Activated CD4-positive, alpha-beta T cell treated with anti-CD3 and anti-CD28 coated beads for 48 hours (primary cell): ENCODE measurements around the gene NDUFA3.
A peak's percentile ranks its signal among the peaks of the same experiment; 100 is the strongest.

Experiments used
- DNase-seq: peaks from one replicate; pipeline ENCODE4 v3.0.0-alpha.2; 2020

Gene NDUFA3

DNA sequence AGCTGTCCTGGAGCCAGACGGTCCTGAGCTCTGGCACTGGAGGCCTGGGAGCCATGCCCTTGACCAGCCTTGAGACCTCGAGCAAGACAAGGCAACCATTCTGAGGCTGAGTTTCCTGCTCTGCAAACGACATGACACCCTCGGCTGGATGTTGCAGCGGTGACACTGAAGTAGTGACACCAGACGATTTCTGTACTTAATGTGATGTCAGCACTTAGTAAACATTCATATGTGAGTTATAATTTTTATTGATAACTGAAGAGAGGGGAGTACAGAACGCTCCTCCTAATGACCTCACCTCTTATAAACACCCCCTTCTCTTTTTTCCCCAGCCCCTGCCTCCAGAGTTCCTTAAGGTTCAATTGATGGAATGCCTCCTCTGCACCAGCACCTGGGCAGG is 5.8 kb downstream of the NDUFA3 start:
- no peak for DNase-seq

DNA sequence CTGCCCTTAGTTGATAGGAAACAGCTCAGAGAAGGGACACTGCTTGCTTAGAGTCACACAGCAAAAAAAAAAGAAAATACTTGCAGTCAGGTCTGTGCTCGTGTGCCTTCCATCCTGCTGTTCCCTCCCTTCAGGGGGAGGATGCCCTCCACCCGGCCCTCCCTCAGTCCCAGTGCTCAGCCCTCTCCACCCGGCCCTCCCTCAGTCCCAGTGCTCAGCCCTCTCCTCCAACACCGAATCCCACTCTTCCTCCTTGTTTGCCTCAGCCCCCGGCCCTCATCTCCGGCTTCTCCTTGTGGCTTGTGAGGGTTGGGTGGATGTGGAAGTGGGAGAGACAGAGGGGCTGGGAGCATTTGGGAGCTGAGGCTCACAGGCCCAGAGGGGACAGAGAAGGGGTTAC is 7.0 kb downstream of the NDUFA3 start:
- no peak for DNase-seq

DNA sequence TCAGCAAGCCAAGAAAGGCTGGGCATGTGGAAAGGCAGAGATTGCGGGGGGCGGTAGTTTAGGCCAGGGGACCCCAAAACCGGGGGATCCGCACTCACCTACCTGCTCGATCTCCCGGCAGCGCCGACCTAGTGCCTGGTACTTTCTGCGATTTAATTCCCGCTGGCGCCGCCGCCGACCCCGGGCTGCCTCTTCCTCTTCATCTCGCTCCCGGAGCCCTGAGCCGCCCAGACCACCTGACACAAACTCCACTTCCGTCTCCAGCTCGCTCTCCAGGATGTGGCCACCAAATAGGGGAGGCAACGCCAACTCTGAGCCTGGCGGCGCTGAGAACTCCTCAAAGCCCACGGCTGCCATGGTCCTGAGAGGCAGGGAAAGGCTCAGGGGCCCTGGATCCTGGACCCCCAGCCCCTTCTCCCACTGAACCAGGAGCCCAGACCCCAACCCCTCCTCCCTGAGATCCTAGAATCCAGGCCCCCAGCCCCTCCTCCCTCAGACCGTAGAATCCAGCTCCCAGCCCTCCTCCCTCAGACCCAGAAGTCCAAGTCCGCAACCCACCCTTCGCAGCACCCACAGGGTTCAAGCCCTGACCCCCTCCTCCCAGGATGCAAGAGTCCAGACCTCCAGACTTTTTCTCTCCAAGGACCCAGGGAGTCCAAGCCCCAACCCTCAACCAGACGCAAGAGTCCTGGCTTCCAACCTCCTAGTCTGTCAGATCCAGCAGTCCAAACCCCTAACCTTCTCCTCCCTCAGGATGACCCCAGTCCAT is 11.9 kb downstream of the NDUFA3 start:
- DNase-seq, result peak; percentile 64

DNA sequence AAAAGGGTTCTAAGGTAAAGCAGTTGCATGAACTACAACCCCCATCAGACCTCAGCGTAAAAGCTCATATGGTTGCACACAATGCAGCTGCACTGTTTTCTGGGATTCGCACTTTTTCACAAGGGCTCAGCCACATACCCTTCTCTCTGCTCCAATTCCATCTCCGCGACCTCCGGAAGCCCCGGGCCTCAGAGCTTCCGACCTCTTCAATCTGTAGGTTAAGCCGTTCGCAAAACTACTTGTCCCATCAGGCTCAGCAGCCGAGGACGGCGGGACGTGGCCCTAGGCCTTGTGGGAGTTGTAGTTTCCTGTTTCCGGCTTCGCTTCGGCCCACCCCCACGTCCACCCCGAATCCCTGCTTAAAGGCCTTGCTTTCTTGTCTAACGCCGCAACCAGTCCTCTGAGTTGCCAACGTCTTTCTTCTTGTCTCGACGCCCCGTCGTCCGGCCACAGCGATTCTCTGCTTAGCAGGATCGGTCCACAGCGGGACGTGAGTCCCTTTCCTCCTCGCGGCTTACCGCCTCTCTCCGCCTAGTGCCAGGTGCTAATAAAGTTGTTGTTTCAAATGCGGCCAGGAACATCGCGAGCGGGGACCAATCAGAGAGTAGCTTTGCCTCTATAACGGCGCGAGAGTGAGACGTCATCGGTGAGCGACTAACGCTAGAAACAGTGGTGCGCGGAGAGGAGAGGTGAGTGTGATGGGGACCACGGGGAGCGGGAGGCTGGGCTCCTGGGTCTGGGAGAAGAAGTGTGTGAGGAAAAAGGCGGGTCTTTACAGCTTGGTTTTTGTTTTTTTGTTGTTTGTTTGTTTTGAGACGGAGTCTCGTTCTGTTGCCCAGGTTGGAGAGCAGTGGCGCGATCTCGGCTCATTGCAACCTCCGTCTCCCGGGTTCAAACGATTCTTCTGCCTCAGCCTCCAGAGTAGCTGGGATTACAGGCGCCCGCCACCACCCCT is 12.7 kb downstream of the NDUFA3 start, which contains the start of the genes PRPF31 and TFPT:
Gene PRPF31, plus strand, starts transcription at position 646 of the 955 bp plus-strand sequence. CDS start 2,525 bp downstream, outside the sequence.
Gene TFPT, minus strand, starts transcription at position 549 of the 955 bp plus-strand sequence. Its CDS starts 388 bp downstream, at position 161.
- peak; percentile 97 for DNase-seq

DNA sequence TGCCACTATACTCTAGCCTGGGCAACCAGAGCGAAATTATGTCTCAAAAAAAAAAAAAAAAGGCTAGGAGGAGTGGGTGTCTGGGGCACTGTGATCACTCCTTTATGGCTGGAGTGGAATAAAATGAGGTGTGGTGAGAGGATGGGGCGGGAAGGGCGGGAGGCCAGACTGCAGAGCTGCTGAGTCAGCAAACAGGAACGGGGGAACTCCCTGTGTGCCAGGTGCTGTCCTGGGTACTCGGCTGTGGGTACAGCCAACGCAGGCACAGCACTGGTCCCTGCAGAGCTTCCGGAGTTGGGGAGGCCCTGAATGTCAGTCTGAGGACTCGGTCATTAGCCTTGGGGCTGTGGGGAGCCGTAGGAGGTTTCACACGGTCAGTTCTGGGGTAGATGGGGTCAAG is 18.6 kb downstream of the NDUFA3 start:
- DNase-seq, result no peak

DNA sequence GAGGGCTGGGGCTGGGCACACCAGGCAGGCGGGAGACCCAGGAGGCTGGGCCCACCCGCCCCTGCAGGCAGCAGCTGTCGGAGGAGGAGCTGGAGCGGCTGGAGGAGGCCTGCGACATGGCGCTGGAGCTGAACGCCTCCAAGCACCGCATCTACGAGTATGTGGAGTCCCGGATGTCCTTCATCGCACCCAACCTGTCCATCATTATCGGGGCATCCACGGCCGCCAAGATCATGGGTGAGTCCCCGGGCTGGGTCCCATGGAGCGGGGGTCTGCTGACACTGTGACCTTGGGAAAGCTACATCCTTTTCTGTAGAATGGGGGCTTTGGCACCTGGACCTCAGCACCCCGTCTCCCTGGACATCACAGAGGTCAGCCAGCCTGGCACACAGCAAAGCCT is 21.0 kb downstream of the NDUFA3 start:
- no peak for DNase-seq

DNA sequence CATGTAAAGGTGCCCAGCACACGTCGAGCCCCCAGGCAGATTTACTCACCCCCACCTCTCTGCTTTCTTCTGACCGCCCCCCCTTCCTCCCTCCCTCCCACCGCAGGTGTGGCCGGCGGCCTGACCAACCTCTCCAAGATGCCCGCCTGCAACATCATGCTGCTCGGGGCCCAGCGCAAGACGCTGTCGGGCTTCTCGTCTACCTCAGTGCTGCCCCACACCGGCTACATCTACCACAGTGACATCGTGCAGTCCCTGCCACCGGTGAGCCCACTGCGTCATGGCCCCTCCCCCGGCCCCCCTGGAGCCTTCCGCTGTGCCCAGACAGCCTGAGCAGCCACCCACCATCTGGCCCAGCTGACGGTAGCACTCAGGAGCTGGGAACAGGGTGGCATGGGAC is 21.7 kb downstream of the NDUFA3 start:
- DNase-seq, result no peak

DNA sequence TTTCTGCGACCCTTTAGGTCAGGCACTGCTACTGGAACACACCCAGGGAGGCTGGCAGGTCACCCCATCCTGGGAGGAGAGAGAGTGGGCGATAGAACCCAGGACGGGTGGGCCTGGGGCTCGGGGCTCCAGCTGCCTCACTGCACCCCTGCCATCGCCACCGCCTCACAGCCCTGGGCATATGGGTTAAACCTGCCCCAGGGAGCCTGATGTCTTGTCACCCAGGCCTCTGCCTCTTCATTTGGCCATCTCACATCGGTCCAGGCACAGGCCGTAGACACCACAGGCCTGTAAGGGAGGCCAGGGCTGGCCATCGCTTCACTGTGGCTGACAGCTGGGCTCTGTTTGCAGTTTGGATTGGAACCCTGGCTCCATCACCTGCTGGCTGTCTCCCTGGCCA is 23.1 kb downstream of the NDUFA3 start:
- no peak for DNase-seq

DNA sequence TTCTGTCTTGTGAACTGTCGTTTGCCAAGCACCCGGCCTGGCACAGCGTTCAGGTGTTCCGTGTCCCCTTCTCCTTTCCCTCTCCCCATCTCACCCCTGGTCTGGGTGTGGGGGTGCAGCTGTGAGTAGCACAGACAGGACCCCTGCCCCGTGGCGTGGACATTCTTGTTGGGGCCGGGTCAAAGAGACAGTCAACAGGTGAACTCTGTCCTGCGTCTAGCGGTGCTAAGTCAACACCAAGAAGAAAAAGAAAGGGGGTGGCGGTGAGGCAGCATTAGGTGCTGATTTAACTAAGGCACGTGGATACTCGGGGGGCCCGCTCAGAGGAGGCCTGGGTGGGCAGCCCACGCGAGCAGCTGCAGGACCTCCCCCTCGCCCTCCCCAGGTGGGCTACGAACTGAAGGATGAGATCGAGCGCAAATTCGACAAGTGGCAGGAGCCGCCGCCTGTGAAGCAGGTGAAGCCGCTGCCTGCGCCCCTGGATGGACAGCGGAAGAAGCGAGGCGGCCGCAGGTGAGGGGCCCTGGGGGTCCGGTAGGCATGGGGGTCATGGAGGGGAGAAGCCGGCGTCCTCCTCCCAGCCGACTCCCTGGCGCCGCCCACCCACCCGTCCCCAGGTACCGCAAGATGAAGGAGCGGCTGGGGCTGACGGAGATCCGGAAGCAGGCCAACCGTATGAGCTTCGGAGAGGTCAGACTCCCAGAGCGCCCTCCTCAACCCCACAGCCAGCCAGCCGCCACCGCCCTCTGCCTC is 25.2 kb downstream of the NDUFA3 start:
- DNase-seq, result no peak

DNA sequence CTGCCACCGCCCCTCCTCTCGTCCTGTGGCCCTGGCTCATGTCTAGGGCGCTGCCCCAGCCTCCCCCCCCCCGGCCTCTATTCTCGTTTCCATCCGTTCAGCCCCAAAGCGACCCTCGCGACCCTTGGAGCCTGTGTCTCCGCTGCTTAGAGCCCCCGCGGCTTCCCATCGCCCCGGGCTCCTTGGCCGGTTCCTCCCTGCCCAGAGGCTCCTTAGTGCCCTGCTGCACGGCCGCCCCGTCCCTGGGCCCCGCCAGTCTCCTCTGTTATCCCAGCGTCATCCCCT is 25.7 kb downstream of the NDUFA3 start:
- DNase-seq, result no peak

DNA sequence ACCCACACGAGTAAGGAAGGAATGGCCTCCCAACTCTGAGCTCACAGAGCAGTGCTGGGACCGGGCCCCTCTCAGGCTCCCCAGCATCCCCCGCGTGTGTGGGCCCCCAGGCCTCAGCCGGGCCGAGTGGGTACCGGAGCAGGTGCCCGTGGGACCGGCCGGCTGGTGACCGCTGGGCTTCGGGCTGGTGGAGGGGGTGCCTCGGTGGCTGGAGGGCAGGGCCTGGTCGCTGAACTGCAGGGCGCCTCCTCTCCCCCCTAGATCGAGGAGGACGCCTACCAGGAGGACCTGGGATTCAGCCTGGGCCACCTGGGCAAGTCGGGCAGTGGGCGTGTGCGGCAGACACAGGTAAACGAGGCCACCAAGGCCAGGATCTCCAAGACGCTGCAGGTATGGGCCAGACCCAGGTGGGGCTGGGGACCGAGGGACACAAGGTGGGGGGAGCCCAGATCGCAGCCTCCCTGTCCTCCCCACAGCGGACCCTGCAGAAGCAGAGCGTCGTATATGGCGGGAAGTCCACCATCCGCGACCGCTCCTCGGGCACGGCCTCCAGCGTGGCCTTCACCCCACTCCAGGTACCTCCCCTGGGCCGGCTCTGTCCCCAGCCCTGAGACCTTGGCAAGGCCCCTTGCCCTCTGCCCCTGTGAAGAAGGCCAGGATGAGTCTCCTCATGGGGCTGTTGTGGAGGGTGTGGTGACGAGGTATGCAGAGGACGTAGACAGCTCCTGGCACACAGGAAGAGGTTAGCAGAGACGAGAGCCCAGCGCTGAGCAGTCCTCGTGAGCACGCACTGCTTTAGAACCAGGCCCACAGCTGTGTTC is 26.4 kb downstream of the NDUFA3 start:
- no peak for DNase-seq

DNA sequence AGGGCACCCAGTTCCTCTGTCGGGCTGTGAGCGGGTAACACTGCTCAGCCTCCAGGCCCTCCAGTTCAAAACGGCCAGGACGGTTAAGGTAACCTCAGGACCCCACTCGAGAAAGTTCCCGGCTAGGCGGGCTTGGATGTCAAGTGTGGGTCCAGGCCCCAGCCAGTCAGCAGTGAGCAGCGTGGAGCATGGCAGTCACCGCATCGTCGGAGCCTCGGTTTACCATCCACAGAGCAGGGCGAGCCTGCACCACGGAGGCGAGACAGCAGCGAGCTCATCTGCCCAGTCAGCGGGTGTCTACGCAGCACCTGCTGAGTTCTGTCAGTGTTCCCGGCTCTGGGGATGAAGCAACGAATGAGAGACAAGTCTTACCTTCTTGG is 27.0 kb downstream of the NDUFA3 start:
- no peak for DNase-seq

DNA sequence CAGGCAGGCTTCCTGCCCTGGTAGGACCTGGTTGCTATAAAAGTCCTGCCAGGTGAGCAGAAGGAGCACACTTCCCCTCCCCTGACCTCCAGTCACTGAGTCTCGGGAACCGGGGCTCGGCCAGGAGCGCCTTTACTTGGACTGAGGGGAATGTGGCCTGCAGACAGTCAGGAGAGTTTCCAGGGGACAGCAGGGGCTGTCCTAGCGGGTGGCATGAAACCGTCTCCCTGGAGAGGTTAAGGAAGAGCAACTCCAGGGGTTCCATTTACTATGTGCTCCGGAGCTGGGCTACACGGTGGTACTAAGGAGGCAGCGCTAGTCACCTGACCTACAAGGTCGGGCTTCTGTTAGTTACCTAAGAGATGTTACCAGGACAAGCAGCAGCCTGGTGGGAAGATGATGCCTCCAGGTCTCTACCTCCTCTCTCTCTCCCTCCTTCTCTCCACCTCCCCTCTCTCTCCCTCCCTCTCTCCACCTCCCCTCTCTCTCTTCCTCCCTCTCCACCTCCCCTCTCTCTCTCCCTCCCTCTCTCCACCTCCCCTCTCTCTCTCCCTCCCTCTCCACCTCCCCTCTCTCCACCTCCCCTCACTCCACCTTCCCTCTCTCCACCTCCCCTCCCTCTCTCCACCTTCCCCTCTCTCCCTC is 30.8 kb downstream of the NDUFA3 start:
- no peak for DNase-seq

DNA sequence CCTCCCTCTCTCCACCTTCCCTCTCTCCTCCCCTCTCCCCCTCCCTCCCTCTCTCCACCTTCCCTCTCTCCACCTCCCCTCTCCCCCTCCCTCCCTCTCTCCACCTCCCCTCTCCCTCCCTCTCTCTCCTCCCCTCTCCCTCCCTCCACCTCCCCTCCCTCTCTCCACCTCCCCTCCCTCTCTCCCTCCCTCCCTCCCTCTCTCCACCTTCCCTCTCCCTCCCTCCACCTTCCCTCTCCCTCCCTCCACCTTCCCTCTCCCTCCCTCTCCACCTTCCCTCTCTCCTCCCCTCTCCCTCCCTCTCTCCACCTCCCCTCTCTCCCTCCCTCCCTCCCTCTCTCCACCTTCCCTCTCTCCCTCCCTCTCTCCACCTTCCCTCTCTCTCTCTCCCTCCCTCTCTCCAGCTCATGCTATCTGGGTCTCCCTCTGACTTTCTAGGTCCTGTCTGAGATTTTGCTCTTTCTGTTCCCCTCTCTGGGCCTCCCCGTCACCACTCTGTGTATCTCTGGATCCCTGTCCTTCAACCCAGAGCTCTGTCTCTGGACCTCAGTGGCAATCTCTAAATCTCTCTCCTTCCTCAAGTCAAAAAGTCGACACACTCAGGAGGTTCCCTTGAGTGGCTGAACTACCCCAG is 31.4 kb downstream of the NDUFA3 start:
- no peak for DNase-seq

DNA sequence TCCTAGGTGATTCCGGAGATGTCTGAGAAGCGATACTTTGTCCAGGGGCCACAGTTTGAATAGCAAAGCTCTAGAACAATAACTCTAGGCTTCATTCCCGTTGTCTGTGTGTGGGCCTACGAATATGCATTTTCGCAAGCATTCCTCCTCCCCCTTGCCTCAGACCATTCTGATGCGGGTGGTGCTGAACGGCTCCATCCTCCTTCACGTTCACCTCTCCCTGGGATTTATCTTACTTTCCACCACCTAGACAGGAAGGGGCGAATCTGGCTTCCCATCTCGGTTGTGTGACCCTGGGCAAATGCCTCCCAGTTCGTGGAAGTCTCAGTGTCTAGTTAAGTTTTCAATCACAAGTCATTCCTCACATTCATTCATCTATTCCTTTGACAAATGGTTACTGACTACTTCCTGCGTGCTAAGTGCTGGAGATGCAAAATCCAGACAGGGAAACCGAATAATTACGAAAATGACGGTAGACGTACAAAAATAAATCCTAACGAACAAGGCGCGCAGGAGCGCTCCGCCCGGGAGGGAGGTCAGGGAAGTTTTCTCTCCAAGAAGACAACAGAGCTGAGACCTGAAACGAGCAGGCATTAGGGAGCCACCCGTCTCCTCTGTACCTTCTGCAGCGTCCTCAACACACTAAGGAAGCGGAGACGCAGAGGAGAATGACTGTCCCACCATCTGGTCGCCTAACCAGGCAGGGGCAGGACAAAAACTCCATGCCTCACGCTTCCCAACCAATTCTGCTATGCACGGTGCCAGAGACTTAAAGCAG is 33.6 kb downstream of the NDUFA3 start:
- no peak for DNase-seq

DNA sequence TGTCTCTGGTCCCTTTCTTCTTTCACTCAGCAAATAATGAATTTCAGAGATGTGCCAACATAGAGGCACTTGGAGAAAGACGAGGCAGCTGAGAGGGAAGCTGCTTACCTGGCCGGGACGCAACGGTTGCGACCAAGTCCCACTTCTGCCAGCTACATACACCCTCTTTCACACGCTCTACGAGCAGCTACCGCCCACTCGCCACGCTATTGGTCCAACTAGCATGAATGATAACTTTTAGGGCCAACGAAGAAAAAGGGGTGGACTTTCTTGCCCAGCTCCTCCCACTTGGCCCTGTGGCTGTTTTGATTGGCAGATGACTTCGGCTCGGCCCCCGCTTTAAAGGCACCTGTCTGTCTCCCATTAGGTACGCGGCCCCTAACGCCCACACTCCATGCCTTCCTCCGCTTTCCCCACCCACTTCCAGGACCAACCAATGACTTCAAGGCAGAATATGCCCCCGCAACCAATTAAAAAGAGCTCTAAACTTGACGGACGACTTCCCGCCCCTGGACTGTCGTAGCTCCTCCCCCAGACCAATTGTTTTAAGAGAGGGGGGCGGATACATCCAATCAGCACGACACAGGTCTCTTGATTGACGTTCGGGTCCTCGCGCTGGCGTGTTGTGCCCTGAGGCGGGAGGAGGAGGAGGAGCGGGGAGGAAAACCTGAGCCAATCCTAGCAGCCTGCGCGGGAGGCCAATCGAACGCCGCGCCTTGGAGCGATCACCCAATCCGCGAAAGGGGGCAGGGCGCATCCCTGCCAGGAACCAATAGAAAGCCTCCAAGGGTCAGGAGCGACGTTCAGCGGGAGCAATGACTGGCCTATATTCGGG is 34.4 kb downstream of the NDUFA3 start:
- peak; percentile 99 for DNase-seq

DNA sequence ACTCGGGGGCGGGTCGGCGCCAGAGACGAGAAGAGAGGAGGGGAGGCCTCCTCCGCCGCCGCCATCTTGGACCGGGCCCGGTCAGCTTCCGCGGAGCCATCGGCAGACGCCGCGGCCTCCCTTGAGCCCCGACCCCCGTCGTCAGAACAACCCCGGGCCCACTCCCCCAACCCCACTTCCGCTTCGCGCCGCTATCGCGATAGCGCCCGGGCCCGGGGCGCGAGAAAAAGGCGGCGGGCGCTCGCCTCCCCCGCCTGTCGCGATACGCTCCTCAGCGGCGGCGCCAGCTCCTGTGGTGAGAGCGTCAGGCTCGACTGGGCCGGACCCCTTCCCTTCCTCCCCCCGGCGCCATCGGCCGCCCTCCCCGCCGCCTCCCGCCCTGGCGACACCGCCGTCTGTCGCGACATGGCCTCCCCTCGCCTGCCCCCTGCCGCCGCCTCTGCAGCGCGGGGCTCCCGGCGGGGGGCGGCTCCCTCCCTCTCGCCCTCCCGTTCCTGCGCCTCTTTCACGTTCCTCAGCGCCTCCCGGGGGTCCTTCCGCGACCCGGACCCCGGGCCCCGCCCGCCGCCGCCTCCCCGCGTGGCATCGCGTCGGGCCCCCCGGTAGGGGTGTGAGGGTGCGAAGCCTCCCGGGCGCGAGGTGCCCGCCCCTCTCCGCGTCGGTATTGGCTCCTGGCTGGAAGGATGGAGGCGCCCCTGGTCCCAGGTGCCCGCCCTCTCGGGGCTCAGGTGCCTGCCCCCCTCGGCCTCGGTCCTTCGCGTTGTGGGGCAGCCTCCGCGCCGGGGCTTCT is 35.2 kb downstream of the NDUFA3 start, which contains the start of gene CNOT3:
Gene CNOT3, plus strand, starts transcription at position 64 of the 790 bp plus-strand sequence. CDS start 5,217 bp downstream, outside the sequence.
- DNase-seq, result peak; percentile 52

DNA sequence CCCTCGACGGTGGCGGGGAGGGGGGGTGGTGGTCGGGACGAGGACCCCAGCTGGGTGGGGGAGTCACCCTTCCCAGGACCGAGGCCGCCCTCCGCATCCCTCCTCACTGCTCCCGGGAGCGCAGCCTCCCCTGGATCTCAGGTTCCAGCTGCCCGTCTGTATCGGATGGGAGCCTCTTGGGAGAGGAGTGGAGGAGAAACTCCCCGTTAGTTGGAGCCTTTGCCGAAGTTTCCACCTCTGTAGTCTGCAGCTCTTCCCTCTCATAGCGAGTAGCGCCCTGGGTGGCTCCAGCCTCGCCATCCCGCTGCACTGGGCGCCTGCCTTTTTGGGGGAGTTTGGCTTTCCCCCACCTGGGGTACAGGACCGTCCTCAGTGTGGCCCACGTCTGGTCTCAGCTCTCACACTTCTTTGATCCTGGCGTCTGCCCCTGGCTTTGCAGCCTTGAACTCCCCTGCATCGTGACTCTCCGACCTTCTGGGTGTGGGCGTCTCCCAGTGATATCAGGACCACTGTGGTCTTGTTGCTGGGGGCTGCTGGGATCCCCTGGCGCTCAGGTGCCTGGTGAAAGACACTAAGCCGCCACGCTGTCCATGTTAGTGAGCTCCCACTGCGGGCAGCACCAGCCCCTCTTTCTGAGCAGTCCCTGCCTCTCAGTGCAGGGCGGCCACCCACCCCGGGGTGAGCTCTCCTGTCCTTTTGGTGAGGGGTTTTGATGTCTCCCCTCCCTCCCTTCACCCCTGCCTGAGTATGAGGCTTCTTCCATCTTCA is 36.0 kb downstream of the NDUFA3 start:
- peak; percentile 52 for DNase-seq
